Colonic mucosa (tissue), 4 donors: ENCODE data around the gene PMEPA1. TPM values are rescaled to one million over a fixed set of nuclear protein-coding genes. Genes with fewer than 3 reads are reported as not detected.

Experiments used
- DNase-seq: peaks from one replicate; pipeline ENCODE4 v3.0.0-alpha.2; 2020
- H3K27ac ChIP-seq: fragments of 200-600 bp; one replicate; pipeline ENCODE4 v1.8.0; 2021
- H3K27me3 ChIP-seq: fragments of 200-600 bp; one replicate; pipeline ENCODE4 v1.8.0; 2021
- H3K36me3 ChIP-seq: fragments of 200-600 bp; one replicate; pipeline ENCODE4 v1.8.0; 2021
- H3K4me1 ChIP-seq: fragments of 200-600 bp; one replicate; pipeline ENCODE4 v1.8.0; 2021; ENCODE audit warnings: mild to moderate bottlenecking
- H3K4me3 ChIP-seq: fragments of 200-600 bp; one replicate; pipeline ENCODE4 v1.8.0; 2021
- H3K9ac ChIP-seq, 2 donors: one replicate each; pipeline ENCODE4 v1.7.0; 2013; ENCODE audit warnings: control low read depth in 2 of 2, low read depth in 2 of 2, low read length in 2 of 2
- H3K9me3 ChIP-seq: fragments of 200-600 bp; one replicate; pipeline ENCODE4 v1.8.0; 2021
- intact Hi-C: fragments of 100-400 bp; cut with DNase I; formaldehyde crosslinking; loops from one replicate; pipeline ENCODE4 v1.14.1; 2022
- total RNA-seq, 2 donors: library from RNA; stranded (reverse); fragmentation: NEBNext Ultra II Directional in 1 of 2; extraction: Animal tissue kit (Norgen Biotek cat#: 25700) in 1 of 2; gene quantifications; one replicate each; pipeline ENCODE4 v1.2.1, GENCODE V29; 2021
- TF ChIP-seq, protein P1 (sequence below): fragments of 200-600 bp; IDR thresholded peaks from one replicate; pipeline ENCODE4 v1.8.0; 2022; ENCODE audit warnings: antibody characterized with exemption, mild to moderate bottlenecking
- donor health status: healthy.
- donor health status: DM: no; HTN: no; CAD: no.
- donor health status: DM: no; HTN: no; CAD: no.

PMEPA1 gene
- total RNA-seq, 2 donors from 2014 or later = 13.0 to 26.1 TPM

DNA sequence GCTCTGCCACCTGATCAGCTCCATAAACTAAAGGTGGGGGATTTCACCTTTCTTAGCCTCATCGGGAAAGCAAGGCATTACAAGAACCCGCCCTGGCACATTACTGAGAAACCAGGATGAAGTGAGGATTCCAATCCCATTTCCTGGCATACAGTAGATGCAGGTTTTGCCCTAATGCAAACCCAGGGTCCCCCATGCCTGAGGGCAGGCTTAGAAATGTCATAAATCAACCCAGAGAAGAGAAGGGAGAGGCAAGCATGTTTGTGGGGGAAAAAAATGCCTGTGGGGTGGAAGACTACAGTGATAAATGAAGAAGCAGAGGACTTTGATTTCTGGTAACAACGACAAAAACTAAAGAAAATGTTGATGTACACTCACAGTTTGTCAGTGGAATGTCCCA is 18.0 kb upstream of the PMEPA1 start:
- no peak overlapping the region for H3K9ac ChIP-seq
- H3K27ac ChIP-seq = no peak overlapping the region
- H3K4me1 ChIP-seq = no peaks in the 10 kb centered on the region
- intact Hi-C loops = no loop called here
- TF ChIP-seq, protein P1, sequence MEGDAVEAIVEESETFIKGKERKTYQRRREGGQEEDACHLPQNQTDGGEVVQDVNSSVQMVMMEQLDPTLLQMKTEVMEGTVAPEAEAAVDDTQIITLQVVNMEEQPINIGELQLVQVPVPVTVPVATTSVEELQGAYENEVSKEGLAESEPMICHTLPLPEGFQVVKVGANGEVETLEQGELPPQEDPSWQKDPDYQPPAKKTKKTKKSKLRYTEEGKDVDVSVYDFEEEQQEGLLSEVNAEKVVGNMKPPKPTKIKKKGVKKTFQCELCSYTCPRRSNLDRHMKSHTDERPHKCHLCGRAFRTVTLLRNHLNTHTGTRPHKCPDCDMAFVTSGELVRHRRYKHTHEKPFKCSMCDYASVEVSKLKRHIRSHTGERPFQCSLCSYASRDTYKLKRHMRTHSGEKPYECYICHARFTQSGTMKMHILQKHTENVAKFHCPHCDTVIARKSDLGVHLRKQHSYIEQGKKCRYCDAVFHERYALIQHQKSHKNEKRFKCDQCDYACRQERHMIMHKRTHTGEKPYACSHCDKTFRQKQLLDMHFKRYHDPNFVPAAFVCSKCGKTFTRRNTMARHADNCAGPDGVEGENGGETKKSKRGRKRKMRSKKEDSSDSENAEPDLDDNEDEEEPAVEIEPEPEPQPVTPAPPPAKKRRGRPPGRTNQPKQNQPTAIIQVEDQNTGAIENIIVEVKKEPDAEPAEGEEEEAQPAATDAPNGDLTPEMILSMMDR = no peak
- no peak for DNase-seq
- no peaks in the 10 kb centered on the region for H3K9me3 ChIP-seq
- H3K36me3 ChIP-seq = no peaks in the 10 kb centered on the region
- H3K4me3 ChIP-seq = no peak overlapping the region
- H3K27me3 ChIP-seq = no peaks in the 10 kb centered on the region

DNA sequence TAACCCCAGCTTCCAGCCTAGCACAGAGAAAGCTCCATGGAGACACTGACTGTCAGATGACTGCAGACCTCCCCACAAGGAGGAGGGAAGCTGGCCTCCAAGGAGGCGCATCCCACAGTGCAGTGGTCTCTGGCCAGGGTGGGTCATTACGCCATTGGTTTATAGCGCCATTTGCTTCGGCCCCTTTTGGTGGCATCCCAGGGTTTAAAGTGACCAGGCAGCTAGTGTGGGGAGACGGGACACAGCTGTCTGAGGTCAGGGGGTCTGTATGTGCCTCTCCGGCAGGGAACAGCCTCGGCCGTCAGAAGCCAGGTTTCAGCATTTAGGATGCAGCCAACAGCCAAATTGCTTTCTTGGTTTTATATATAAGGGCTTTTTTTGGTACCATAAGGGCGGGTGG is 15.8 kb upstream of the PMEPA1 start:
- Histone ChIP-seq H3K4me3 (no peak overlapping the region), H3K27ac (no peak overlapping the region), H3K27me3 (no peaks in the 10 kb centered on the region), H3K9me3 (no peaks in the 10 kb centered on the region), H3K36me3 (no peaks in the 10 kb centered on the region), H3K9ac (no peak overlapping the region), H3K4me1 (no peaks in the 10 kb centered on the region)
- TF ChIP-seq, protein P1 = no peak
- no peak for DNase-seq
- intact Hi-C loops = no loop called here

DNA sequence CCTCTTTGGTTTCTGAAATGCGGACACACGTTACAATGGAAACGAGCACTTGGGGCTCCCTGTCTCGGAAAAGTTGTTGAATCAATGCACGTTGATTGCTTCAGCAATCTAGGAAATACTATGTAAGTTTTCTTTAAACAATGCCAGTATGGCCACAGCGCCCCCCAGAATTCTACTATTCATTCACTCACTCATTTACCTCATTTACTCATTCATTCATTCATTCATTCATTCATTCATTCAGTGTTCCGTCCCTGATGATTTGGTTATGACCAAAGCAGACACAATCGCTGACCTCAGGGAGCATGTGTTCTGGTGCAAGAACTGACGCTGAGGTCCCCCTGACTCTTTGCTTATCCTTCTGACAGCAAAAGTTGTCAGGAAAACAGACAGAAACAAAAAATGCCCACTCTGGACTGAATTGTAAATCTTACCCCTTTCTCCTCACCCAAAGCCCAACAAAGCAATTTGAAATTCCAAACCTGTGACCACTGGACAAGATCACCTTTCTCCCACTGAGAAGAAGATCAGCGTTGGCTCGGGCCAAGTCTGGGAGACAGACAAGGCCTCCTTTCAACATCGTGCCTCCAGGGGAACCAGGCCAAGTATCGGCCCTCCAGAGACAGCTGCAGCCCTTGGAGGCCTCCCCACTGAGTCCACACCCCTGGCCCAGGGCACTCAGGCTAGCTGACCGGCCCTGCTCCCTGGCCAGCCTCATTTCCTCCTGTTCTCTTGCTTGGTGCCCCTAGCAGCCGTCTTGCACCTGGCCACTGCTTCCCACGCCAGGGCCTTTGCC is 15.0 kb upstream of the PMEPA1 start:
- H3K4me3 ChIP-seq = no peak overlapping the region
- H3K9ac ChIP-seq = no peak overlapping the region
- TF ChIP-seq, protein P1 = no peak
- no peaks in the 10 kb centered on the region for H3K9me3 ChIP-seq
- H3K27me3 ChIP-seq = no peaks in the 10 kb centered on the region
- intact Hi-C loops = no loop called here
- no peak overlapping the region for H3K27ac ChIP-seq
- DNase-seq = no peak
- no peaks in the 10 kb centered on the region for H3K36me3 ChIP-seq
- no peaks in the 10 kb centered on the region for H3K4me1 ChIP-seq

DNA sequence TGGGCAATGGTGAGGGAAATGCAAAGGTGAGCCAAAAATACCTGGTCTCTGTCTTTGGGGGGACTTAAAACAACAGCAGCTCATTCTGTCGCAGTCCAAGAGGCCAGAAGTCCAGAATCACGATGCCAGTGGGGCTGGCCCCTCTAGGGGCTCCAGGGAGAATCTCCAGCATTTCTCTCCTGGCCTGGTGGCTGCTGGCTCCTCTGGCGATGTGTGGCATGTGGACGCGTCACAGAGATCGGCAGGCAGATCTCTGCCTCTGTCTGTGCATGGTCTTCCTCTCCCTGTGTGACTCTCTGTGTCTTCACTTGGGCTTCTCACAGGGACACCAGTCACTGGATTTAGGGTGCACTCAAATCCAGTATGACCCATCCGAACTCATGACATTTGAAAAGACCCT is 14.0 kb upstream of the PMEPA1 start:
- no peak overlapping the region for H3K27ac ChIP-seq
- H3K9ac ChIP-seq = no peak overlapping the region
- no peaks in the 10 kb centered on the region for H3K27me3 ChIP-seq
- no peaks in the 10 kb centered on the region for H3K9me3 ChIP-seq
- H3K36me3 ChIP-seq = no peaks in the 10 kb centered on the region
- H3K4me1 ChIP-seq = peaks cover 1% of the 10 kb centered on the region
- H3K4me3 ChIP-seq = no peak overlapping the region
- DNase-seq = no peak
- intact Hi-C loops = no loop called here
- TF ChIP-seq, protein P1 = no peak

DNA sequence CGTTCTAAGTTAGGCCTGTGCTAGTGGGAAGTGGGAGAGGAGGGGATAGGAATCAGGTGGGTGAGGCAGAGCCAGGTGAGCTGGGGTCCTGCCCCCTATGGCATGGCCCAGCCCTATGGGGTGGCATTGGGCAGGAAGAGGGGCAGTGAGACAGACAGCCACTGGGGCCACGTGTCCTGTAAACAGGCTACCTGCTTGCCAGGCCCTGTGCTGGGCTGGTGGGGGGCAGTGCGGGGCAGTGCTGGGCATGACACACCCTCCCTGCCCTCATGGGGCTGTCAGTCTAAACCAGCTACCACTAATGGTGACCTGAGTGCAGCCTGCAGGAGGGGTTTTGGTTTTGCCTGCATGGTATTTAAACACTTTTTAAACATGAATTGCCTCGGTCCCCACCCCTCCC is 10.1 kb upstream of the PMEPA1 start:
- Histone ChIP-seq H3K4me3 (no peak overlapping the region), H3K36me3 (no peaks in the 10 kb centered on the region), H3K9ac (no peak overlapping the region), H3K27ac (no peak overlapping the region), H3K27me3 (no peaks in the 10 kb centered on the region), H3K4me1 (peaks cover 3% of the 10 kb centered on the region), H3K9me3 (no peaks in the 10 kb centered on the region)
- intact Hi-C loops = no loop called here
- no peak for DNase-seq
- TF ChIP-seq, protein P1 = no peak
